K562 (cell line): ENCODE measurements around the gene CHCHD6. TPM values are rescaled to one million over a fixed set of nuclear protein-coding genes. Genes with fewer than 3 reads are reported as not detected.

Experiments used
- ATF6 ChIP-seq: sonication (generic); formaldehyde crosslinking; IDR thresholded peaks from 2 replicates; pipeline ENCODE4 v1.4.0; 2020; ENCODE audit warnings: mild to moderate bottlenecking, missing genetic modification reagents
- BACH1 ChIP-seq: fragments of 200-800 bp; sonication (Bioruptor generic); IDR thresholded peaks from 2 replicates; pipeline ENCODE4 v1.6.1; 2016; ENCODE audit warnings: missing genetic modification characterization, missing compliant biosample characterization
- CBX2 ChIP-seq: fragments of 200-600 bp; sonication (generic); IDR thresholded peaks from one replicate; pipeline ENCODE4 v1.6.1; 2012; ENCODE audit warnings: mild to moderate bottlenecking, low read length, inconsistent platforms; ENCODE audit not compliant: insufficient read depth, poor library complexity, severe bottlenecking
- CCNT2 ChIP-seq: IDR thresholded peaks from 2 replicates; pipeline ENCODE4 v1.6.1; 2011; ENCODE audit warnings: borderline replicate concordance, low read depth, mild to moderate bottlenecking, moderate library complexity, mixed read lengths, low read length; ENCODE audit not compliant: insufficient read length; ENCODE audit errors: extremely low read depth
- CREM ChIP-seq: IDR thresholded peaks from 2 replicates; pipeline ENCODE4 v1.6.1; 2014; ENCODE audit warnings: antibody characterized with exemption, low read depth
- CTBP1 ChIP-seq: fragments of 450-650 bp; IDR thresholded peaks from 2 replicates; pipeline ENCODE4 v1.6.1; 2016; ENCODE audit warnings: borderline replicate concordance
- ETS1 ChIP-seq: conservative IDR thresholded peaks from 2 replicates; pipeline ENCODE4 v1.6.1; 2011; ENCODE audit warnings: low read depth, mild to moderate bottlenecking, low read length; ENCODE audit not compliant: control insufficient read depth
- HMGXB4 ChIP-seq: sonication (generic); formaldehyde crosslinking; IDR thresholded peaks from 2 replicates; pipeline ENCODE4 v1.8.1; 2023; ENCODE audit warnings: mild to moderate bottlenecking, missing genetic modification reagents
- ILF3 ChIP-seq: fragments of 450-650 bp; IDR thresholded peaks from 2 replicates; pipeline ENCODE4 v1.6.1; 2018; ENCODE audit warnings: antibody characterized with exemption, mild to moderate bottlenecking, moderate library complexity, borderline replicate concordance
- KLF13 ChIP-seq: fragments of 450-650 bp; IDR thresholded peaks from 2 replicates; pipeline ENCODE4 v1.6.1; 2016; ENCODE audit warnings: missing genetic modification characterization, low read depth, mild to moderate bottlenecking, missing compliant biosample characterization, moderate library complexity, borderline replicate concordance
- NKRF ChIP-seq: fragments of 450-650 bp; IDR thresholded peaks from 2 replicates; pipeline ENCODE4 v1.6.1; 2016; ENCODE audit warnings: borderline replicate concordance
- PHB ChIP-seq: fragments of 250-450 bp; sonication (Bioruptor Pico); IDR thresholded peaks from 2 replicates; pipeline ENCODE4 v1.5.0; 2021
- POLR3G ChIP-seq: IDR thresholded peaks from 2 replicates; pipeline ENCODE4 v1.6.1; 2011; ENCODE audit not compliant: insufficient read length, insufficient replicate concordance; ENCODE audit errors: extremely low read depth
- USF2 ChIP-seq: sonication (generic); formaldehyde crosslinking; IDR thresholded peaks from 2 replicates; pipeline ENCODE4 v1.5.0; 2020; ENCODE audit warnings: missing genetic modification reagents
- XRCC4 ChIP-seq: IDR thresholded peaks from one replicate; pipeline ENCODE4 v1.6.1; 2011; ENCODE audit not compliant: insufficient read depth, insufficient read length; ENCODE audit errors: extremely low read depth
- XRCC5 ChIP-seq: fragments of 200-400 bp; formaldehyde crosslinking; IDR thresholded peaks from 2 replicates; pipeline ENCODE4 v1.6.1; 2017; ENCODE audit warnings: low read depth, mild to moderate bottlenecking, low read length
- ZBTB34 ChIP-seq: fragments of 250-450 bp; sonication (Bioruptor Pico); IDR thresholded peaks from 2 replicates; pipeline ENCODE4 v1.8.0; 2021; ENCODE audit warnings: mild to moderate bottlenecking, moderate library complexity
- ZNF24 ChIP-seq: fragments of 450-650 bp; IDR thresholded peaks from 2 replicates; pipeline ENCODE4 v1.6.1; 2016
- ZSCAN32 ChIP-seq: fragments of 450-650 bp; formaldehyde crosslinking; IDR thresholded peaks from 2 replicates; pipeline ENCODE4 v1.4.0; 2020; ENCODE audit warnings: mild to moderate bottlenecking, moderate library complexity
- polyA plus RNA-seq, 8 experiments: library from polyadenylated mRNA; depleted of rRNA in 4 of 8; stranded (reverse) in 5 of 8; unstranded in 3 of 8; fragments of >200 nt; fragmentation: Nextera tagmentation in 2 of 8; fragmentation: Illumina TruSeq in 1 of 8; extraction: Ambion mirVana in 2 of 8; extraction: Trizol in 1 of 8; gene quantifications; 2 replicates each; pipeline versions ENCODE4 v1.2.1 to v1.2.3, GENCODE V29; 2011 to 2014; ENCODE audit warnings: inconsistent platforms in 1 of 8, missing spikeins in 1 of 8
- total RNA-seq, 7 experiments: library from RNA; depleted of rRNA in 6 of 7; stranded (reverse); fragments of >200 nt in 6 of 7; fragmentation: Illumina TruSeq in 2 of 7; extraction: Trizol in 2 of 7; gene quantifications; 2 replicates each; pipeline versions ENCODE4 v1.2.1 to v1.2.3, GENCODE V29; 2011 to 2021; ENCODE audit warnings: low replicate concordance in 1 of 7

The CHCHD6 gene
- total and polyA plus RNA-seq, 9 of the 15 experiments (the other 6 are each of a cell fraction or from before 2014, with no cell fraction given): 4.6 to 18.6 (median 10.9) TPM

DNA sequence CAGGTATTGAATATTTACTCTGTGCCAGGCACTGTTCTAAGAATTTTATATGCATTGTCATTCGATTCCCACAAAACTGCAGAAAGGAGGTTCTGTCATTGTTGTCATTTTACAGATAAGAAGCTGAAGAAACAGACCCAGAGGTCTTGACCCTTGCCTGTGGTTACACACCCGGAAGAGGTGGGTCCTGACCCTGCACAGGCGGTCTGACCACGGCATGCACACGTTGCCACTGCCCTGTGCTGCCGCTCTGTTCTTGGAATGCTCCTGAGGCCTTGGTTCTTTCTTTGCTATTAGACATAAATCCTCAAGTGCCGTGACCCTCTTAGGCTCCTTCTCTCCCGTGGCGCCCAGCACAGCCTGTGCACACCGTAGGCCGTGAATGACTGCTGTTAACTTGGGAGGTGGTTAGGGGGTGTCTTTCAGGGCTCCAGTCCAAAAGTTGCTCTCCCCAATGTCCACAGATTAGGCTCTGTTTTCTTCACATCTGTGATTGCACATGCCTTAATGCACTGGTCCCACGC, 204.8 kb downstream of the CHCHD6 start (continued):
- TF ChIP-seq ATF6 (CRISPR knock-in tag) (no peak), KLF13 (tag) (no peak), XRCC4 (no peak), USF2 (no peak), ZNF24 (0 out of 2 replicates have a peak, but pooled peaks have one; percentile 11), HMGXB4 (CRISPR knock-in tag) (no peak), ZSCAN32 (CRISPR knock-in tag) (no peak), ILF3 (no peak), ZBTB34 (no peak), CREM (peak; percentile 70), PHB (no peak), ETS1 (no peak), CBX2 (no peak), POLR3G (no peak), CCNT2 (peak; percentile 76), NKRF (no peak), BACH1 (peak; percentile 79), XRCC5 (no peak), CTBP1 (peak; percentile 47; the same call in 1 of the 2 replicates)
